Measurements from ENCODE around the gene TBCK. TPM values are rescaled to one million over a fixed set of nuclear protein-coding genes. Genes with fewer than 3 reads are reported as not detected.

TBCK gene
- total and polyA plus RNA-seq, 2 of the 13 experiments (the other 11 are each of a cell fraction or from before 2014, with no cell fraction given), result 51.0 to 62.4 TPM

- 0 out of 2 replicates have a peak, but pooled peaks have one; percentile 72 for TF ChIP-seq ATF6 (CRISPR knock-in tag; conservative IDR thresholded peaks at IDR 0.05)
- TF ChIP-seq TFAP4 (IDR thresholded peaks at IDR 0.05; ENCODE audit: borderline replicate concordance, low read depth), result peak; percentile 59; the same call in 1 of the 2 replicates
- TF ChIP-seq ZNF34 (CRISPR knock-in tag; IDR thresholded peaks at IDR 0.05; ENCODE audit: borderline replicate concordance), result peak; percentile 60; the same call in 1 of the 2 replicates
- TF ChIP-seq ATF7-NPFF (CRISPR knock-in tag; IDR thresholded peaks at IDR 0.05; ENCODE audit: low read depth), result 0 out of 2 replicates have a peak, but pooled peaks have one; percentile 48
- no peak for TF ChIP-seq SIN3A (IDR thresholded peaks at IDR 0.05; ENCODE audit: borderline replicate concordance, low read depth, low read length)
- TF ChIP-seq ZNF792 (CRISPR knock-in tag; IDR thresholded peaks at IDR 0.05), result peak; percentile 89
- TF ChIP-seq STAT6 (CRISPR knock-in tag; IDR thresholded peaks at IDR 0.05; ENCODE audit: borderline replicate concordance), result 0 out of 2 replicates have a peak, but pooled peaks have one; percentile 43
- TF ChIP-seq ZBTB10 (CRISPR knock-in tag; IDR thresholded peaks at IDR 0.05; ENCODE audit: borderline replicate concordance), result no peak
- 0 out of 2 replicates have a peak, but pooled peaks have one; percentile 39 for TF ChIP-seq XBP1 (CRISPR knock-in tag; IDR thresholded peaks at IDR 0.05)
- no peak for TF ChIP-seq GTF2F1 (IDR thresholded peaks at IDR 0.05; ENCODE audit: low read length)
- TF ChIP-seq TEAD3 (CRISPR knock-in tag; optimal IDR thresholded peaks at IDR 0.05; ENCODE audit: borderline replicate concordance), result peak; percentile 94
- TF ChIP-seq NFE2 (CRISPR knock-in tag; IDR thresholded peaks at IDR 0.05), result peak; percentile 93
- TF ChIP-seq NFKBIZ (CRISPR knock-in tag; IDR thresholded peaks at IDR 0.05), result peak; percentile 87; the same call in 1 of the 2 replicates
- peak; percentile 92 for TF ChIP-seq SIX4 (CRISPR knock-in tag; IDR thresholded peaks at IDR 0.05)
- 0 out of 2 replicates have a peak, but pooled peaks have one; percentile 59 for TF ChIP-seq ZBTB37 (CRISPR knock-in tag; IDR thresholded peaks at IDR 0.05)
- peak; percentile 89 for TF ChIP-seq SOX13 (IDR thresholded peaks at IDR 0.05)
- peak in 1 of 2 experiments; percentile 97; a peak in 2 of 4 replicates for TF ChIP-seq SOX13 (CRISPR knock-in tag; conservative IDR thresholded peaks at IDR 0.05 in 1 of 2, IDR thresholded peaks at IDR 0.05 in 1 of 2)
- TF ChIP-seq ELF3 (CRISPR knock-in tag; IDR thresholded peaks at IDR 0.05), result peak; percentile 93
- peak; percentile 97 for TF ChIP-seq NFE2L2 (IDR thresholded peaks at IDR 0.05; ENCODE audit: low read length)
- no peak for TF ChIP-seq ZNF775 (CRISPR knock-in tag; IDR thresholded peaks at IDR 0.05; ENCODE audit: borderline replicate concordance)
Observed at GRCh38 chr4:106287353-106287969, 28.5 kb downstream of the TBCK start (continued).
